ENCODE data around the gene PPM1M.

PPM1M gene

DNA sequence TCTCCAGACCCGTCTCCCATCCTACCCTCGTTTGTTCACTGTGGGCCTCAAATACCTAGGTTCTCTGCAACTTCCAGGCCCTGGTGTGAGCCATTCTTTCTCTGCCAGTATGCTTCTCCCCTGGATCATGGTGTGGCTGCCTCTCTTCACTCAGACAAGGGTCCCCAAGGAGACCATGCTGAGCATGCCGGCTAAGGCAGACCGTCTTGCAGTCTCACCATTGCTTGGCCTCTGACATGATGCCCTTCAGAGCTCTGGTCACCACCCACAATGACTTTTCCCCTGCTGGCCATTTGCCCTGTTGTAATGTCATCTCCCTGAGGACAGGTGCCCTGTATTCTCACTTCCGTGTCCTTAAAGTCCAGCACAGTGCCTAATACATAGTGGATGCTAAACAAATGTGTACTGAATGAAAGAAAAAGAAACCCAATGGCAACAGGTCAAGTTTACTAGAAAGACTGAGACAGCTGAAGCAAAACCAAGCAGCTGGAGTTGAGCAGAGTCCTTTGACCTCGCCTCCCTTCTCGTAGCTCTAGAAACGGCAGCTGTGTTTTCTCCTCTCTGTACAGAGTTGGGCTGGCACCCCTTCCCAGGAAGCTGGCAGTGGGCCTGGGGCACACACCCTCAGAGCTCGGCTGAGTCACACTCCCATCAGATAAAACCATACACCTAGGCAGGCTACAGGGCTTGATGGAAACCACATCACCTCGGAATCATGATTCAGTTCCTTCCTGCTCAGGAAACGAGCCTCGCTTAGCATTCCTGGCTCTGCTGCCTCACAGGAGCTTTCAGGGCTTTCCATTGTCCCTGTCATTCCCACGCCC is 28.8 kb upstream of the PPM1M start:
- peak; percentile 97 for DNase-seq

GRCh38 chr3:52217409-52217805 is 28.2 kb upstream of the PPM1M start:
- DNase-seq, result no peak

GRCh38 chr3:52218026-52218425 is 27.5 kb upstream of the PPM1M start:
- no peak for DNase-seq

DNA sequence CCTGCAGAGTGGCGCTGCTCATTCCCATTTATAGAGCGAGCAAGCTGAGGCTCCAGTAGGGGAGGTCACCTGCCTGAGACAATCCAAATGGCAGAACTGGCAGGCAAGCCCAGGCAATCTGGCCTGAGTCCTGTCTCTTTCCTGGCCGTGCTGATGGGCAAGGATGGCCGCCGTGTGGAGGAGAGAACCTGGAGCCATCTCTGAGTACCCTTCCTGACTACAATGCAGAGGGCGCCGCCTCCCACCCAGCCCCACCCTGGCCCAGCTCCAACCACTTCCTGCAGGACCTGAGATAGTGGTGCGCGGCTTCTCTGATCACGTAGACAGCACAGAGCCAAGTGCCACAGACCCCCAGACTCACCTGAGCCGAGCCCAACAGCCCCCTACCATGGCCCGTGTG is 27.1 kb upstream of the PPM1M start:
- DNase-seq, result no peak

DNA sequence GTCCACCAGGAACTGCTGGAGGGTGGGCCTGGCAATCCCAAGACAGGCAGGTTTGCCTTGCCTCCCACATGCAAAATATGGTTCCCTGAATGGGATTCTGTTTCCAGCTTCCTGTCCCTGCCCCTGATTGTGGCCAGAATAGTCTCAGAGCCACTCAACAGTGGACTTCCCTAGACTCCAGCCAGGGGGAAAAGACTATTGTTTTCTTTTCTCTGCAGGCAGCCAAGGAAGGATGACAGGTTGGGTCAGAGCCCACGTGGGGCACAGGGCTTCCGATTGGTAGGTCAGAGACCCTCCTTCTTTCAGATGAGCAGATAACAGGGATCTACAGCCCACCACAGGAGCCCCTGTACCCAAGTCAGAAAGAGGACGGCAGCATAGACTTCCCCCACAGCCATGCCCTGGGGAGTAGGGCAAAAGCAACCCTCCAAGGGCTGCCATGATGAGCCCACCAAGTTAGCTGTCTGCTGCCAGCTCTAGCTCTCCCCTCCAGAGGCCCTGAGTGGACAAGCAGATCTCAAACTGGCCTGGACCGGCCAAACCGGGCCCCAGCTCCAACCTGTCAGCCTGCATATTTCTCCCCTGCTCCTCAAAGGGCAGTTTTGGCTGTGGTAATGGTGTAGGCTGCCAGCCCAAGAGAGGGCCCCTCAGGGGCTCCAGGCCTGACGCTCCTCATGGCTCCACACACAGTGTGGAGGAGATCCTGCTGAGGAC is 26.5 kb upstream of the PPM1M start:
- DNase-seq, result no peak

- DNase-seq, result peak; percentile 97
Observed at GRCh38 chr3:52220380-52221026, 25.1 kb upstream of the PPM1M start.

DNA sequence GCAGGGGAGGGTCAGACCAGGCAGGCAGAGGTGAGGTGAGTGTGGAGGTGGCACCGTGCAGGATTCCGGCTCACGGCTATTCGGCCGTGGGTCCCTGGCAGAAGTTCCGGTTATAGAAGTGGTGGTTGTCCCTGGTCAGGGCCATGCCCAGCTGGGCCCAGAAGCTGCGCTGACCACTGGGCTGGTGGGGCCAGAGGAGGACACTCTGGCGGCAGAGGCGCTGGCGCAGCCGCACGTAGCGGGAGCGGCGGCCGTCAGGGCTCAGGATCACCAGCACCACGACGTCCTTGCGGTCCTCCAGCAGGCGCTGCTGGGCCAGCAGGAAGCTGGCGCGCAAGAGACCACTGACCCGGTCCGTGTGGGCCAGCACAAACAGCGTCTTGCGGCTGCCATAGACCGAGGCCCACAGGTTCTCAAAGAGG is 24.4 kb upstream of the PPM1M start:
- DNase-seq, result no peak

- no peak for DNase-seq
Observed at GRCh38 chr3:52221563-52222318, 23.8 kb upstream of the PPM1M start.

DNA sequence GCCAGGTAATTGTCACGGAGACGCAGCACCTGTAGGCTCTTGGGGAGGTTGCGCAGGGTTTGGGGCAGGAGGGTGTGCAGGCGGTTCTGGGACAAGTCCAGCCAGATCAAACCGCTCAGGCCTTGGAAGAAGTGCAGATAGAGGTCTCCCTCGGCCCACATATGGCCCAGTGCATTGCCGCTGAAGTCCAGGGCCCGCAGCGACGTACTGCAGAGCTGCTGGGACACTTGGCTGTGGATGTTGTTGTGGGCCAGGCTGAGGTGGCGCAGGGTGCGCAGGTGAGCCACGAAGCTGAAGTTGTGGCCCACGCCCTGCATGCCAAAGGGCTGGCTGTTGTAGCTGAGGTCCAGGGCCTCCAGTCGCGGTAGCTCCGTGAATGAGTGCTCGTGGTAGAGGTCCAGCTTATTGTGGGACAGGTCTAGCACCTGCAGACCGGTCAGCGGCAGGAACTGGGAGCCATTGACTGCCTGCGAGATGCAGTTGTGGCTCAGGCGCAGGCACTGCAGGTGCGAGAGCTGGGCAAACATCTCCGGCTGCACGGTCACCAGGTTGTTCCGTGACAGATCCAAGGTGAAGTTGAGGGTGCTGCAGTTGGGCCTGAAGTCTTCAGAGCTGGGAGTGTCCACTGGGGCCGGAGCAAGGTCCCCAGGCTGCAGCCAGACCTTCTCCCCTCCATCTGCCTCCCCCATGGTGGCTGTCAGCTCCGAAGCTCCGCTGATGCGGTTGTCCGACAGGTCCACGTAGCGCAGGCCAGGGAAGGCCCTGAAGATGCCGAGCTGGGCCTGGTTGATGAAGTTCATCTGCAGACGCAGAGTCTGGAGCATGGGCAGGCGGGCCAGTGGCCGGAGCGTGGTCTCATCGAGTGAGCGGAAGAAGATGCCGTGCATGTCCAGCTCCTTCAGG is 23.0 kb upstream of the PPM1M start:
- no peak for DNase-seq

DNA sequence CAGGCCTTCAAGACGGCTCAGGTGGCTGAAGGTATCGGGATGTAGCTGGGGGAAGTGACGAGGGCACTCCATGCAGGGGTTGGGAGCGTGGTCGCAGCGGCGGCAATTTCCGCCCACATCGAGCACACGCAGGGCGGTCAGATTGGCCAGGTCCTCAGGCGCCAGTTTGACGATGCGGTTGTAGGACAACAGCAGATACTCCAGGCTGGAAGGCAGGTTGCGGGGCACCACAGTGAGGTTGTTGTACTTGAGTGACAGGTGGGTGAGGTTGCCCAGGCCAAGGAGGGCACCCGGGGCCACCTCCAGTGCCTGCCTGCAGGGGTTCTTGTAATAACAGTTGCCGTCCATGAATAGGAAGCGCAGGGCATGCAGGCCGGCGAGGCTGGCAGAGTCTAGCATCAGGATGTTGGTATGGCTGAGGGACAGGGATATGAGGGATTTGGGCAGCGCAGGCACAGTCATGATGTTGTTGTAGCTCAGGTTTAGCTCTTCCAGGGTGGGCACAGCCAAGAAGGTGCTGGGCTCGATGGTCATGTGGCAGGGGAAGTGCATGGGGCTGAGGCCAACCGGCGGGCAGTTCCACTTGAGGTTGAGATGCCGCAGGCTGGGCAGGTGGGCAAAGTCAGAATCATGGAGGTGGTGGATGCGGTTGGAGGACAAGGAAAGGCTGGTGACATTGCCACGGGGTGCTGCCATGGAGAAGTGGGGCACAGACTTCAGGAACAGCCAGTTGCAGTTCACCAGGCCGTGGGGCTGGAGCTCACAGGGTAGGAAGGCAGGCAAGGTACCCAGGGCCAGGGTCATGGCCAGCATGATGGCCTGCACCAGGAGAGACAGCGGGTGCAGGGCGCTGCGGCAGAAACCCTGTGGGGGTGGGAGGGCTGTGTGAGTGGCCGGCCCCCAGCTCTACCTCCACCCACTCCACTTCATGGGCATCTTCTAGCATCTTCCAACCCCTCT is 21.8 kb upstream of the PPM1M start:
- DNase-seq, result no peak

DNA sequence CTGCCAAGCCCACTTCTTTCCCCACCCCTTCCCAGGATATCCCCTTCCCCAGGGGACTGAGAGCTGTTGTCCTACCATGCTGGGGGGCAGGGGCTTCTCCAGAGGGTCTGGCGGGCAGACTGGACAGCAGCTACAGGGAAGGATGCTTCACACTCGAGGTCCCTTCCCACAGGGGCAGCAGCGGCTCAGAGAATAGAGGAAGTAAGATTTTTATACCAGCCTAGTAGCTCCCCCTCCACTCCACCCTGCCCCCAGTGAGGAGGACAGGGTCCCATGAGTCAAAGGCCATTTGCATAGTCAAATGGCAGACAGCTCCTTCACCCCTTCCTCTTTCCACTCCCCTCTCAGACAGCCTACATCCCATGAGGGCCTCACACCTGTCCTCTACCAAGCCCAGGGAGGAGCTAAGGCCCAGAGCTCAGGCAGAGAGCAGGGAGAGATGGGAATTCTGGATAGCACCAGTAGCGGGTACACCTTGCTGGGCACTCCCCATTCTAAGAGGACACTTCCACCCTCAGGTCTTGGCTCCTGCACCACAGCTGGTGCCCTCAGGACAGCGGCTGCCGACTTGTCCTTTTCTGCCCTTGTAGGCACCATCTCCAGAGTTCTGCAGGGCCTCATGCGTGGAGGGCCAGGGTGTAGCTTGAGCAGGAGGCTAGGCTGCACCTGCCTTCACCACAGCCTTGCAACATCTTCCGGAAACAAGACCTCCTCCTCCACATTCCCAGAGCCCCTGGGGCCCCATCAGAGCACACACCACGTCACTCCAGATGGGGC is 19.9 kb upstream of the PPM1M start, which contains the start of gene TLR9:
TLR9 (minus strand) TSS at position 194 of the 777 bp plus-strand sequence; CDS start at position 78, 116 bp downstream.
- DNase-seq, result no peak

- no peak for DNase-seq
Observed at GRCh38 chr3:52226229-52226817, 19.2 kb upstream of the PPM1M start.

- DNase-seq, result no peak
Observed at GRCh38 chr3:52227117-52227516, 18.4 kb upstream of the PPM1M start.

DNA sequence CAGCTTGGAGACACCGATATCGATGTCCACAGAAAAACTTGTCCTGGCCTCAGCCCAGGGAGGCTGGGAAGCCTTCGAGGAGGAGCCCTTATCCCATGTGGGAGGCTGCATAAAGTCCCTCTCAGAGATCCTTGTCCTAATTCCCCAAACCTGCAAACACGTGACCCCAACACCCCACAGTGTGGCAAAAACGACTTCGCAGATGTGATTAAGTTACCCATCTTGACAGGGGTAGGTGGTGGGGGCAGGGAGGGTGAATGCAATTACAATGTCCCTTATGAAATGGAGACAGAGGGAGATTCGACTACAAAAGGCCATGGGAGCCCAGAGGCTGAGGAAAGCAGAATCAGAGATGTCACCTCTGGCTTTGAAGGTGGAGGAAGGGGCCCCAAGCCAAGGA is 17.8 kb upstream of the PPM1M start:
- DNase-seq, result no peak

GRCh38 chr3:52228266-52228665 is 17.3 kb upstream of the PPM1M start:
- DNase-seq, result no peak

DNA sequence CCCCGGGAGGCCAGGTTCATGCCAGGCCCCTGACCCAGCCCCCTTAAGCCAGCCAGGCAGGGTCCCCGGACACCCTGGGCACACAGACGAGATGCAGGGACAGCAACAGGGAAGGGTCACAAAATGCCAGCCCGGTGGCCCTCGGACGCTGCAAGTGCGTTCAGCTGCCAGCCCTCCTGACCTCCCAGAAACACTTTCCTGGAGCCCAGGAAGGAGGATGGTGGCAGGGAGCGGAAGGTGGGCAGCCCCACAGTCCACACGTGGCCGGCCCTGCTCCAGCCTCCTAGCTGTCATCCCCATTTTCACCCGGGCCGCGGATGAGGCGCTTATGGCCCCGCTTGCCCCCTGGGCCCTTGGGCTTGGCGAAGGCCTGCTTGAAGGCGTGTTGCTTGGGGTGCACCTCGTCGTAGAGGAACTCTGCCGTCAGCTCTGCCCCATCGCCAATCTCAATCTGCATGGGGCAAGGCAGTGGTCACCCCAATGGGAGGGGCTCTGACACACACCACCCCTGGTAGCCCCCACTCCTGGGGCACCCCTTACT is 16.7 kb upstream of the PPM1M start:
- no peak for DNase-seq

DNA sequence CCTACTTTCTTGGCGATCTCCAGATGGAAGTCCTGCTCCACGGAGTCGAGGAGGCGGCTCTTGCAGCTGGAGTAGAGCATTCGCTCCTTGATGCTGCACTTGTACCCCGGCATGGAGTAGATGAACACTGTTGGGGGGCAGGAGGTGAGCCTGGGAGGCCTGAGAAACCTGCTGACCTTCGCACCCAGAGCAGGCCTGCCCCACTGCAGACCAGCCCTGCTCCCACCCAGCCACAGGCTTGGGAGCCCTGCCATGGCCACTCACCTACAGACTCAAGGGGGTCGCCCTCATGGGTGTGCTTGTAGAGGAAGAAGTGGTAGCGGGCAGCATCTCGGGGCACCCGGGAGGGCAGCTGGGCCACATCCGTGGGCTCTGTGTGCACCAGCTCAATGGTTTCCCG is 15.9 kb upstream of the PPM1M start:
- DNase-seq, result no peak

DNA sequence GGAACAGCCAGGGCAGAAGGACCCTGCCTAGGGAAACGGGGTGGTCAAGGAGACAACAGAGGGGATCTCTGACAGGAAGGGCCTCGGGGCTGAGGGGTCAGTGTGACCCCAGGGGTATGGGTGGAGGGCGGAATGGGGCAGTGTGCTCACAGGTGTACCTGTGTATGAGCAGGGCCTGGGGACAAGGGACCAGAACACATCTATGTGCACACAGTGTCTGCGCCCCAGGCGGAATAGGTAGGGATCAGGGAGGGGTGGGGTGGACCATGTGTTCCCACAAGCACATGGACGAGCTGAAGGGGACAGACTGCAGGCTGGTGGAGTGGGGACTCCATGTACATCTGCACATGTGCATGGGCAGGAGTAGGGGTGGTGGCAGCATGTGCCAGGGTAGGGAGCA is 15.1 kb upstream of the PPM1M start:
- DNase-seq, result no peak

DNA sequence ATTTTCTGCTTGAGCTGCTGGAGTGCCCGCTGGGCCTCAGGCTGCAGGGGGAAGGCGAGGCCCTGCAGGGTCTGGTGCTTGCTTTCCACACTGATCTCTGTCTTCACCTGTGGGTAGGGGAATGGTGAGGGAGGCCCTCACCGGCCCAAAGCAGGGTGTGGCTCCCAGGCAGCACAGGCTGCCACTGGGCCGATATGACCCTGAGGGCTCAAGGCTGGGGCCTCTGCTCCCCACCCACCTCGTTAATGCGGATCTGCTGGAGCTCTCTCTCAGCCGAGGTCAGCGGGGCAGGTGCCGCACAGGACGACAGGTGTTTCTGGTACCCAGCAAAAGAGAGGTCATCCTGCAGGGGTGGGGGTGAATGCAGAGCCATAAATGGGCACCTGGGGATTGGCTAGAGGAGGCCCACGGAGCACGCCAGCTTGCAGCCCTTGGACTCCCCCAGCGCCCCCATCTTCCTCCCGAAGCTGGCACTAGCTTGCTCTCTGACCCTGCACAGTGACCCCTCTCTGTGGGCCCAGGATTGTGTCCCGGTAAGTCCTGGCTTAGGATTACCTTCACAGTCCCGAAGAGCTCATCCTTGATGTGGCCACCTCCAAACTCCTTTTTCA is 14.6 kb upstream of the PPM1M start:
- no peak for DNase-seq

Data from 8988T (cell line).